LNCaP clone FGC (cell line): ENCODE results near the gene ZNF76.
"Not testable (repeated sequence)": the region's sequence is repeated elsewhere in the genome, so short reads cannot be mapped to it uniquely, and the experiment has no call there.

Experiments
- DNase-seq: peaks from one replicate; pipeline ENCODE4 v3.0.0-alpha.2; 2011; ENCODE audit warnings: low read depth
- H3K4me3 ChIP-seq: 2 replicates; pipeline ENCODE4 v1.5.1; 2011; ENCODE audit warnings: mild to moderate bottlenecking, low read depth, low read length, control low read depth
- TF ChIP-seq, protein P1 (sequence below): IDR thresholded peaks from 2 replicates; pipeline ENCODE4 v1.5.1; 2012; ENCODE audit warnings: mild to moderate bottlenecking; ENCODE audit not compliant: control insufficient read depth, insufficient read depth; ENCODE audit errors: extremely low read depth

Gene ZNF76

DNA sequence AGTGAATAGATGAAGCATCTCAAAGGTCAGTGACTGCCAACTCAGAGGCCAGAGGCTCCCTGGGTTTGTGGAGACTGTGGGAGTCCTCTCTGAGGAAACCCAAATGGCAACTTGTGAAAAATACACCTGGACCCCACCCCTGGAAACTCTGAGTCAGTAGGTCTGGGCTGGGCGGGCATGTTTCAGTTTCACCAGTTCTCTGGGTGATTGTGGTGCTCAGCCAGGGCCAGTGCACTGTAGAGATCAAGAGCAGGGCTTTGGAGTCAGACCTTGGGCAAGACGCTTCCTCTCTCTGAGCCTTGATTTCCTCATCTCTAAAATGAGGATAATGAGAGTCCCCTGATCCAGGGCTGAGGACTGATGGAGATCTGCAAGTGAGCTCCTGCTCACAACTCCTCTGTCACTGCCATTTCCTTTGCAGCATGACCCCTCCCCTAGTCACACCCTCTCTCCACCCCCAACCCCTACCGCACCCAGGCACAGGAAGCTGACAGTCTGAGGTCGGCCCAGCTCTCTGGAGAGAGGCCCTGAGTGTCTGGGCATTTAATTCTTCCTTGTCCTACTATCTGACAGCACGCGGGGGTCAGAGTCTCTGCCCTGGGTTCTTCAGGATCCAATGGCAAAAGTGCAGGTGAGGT lies 43.2 kb downstream of the ZNF76 start:
- no peak overlapping the region for H3K4me3 ChIP-seq
- no peak for DNase-seq
- TF ChIP-seq, protein P1, sequence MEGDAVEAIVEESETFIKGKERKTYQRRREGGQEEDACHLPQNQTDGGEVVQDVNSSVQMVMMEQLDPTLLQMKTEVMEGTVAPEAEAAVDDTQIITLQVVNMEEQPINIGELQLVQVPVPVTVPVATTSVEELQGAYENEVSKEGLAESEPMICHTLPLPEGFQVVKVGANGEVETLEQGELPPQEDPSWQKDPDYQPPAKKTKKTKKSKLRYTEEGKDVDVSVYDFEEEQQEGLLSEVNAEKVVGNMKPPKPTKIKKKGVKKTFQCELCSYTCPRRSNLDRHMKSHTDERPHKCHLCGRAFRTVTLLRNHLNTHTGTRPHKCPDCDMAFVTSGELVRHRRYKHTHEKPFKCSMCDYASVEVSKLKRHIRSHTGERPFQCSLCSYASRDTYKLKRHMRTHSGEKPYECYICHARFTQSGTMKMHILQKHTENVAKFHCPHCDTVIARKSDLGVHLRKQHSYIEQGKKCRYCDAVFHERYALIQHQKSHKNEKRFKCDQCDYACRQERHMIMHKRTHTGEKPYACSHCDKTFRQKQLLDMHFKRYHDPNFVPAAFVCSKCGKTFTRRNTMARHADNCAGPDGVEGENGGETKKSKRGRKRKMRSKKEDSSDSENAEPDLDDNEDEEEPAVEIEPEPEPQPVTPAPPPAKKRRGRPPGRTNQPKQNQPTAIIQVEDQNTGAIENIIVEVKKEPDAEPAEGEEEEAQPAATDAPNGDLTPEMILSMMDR = no peak

DNA sequence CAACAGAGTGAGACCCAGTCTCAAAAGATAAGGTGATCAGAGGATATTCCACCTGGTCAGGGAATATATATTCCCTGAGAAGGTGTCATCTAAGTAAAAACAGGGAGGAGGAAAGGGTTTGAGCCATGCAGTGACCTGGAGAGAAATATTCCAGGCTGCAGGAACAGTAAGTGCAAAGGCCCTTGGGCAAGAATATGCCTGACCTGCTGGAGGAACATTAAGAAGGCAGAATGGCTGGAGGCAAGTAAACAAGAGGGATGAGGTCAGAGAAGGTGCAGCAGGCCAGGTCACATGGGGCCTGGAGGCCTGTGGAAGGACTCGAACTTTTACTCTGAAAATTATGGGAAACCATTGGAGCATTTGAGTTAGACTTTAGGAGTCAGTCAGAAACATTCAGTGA lies 44.8 kb downstream of the ZNF76 start:
- DNase-seq = no peak
- H3K4me3 ChIP-seq = no peak overlapping the region
- TF ChIP-seq, protein P1 = no peak

DNA sequence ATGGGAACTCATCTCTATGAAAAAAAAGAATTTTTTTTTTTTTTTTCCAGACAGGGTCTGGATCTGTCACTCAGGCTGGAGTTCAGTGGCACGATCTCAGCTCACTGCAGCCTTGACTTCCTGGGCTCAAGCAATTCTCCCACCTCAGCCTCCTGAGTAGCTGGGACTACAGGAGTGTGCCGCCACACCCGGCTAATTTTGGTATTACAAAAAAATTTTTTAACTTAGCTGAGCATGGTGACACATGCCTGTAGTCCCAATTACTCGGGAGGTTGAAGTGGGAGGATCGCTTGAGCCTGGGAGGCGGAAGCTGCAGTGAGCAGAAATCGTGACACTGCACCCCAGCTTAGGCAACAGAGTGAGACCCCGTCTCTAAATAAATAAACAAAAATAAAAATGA lies 45.6 kb downstream of the ZNF76 start:
- DNase-seq = no peak
- no peak overlapping the region for H3K4me3 ChIP-seq
- TF ChIP-seq, protein P1 = no peak

DNA sequence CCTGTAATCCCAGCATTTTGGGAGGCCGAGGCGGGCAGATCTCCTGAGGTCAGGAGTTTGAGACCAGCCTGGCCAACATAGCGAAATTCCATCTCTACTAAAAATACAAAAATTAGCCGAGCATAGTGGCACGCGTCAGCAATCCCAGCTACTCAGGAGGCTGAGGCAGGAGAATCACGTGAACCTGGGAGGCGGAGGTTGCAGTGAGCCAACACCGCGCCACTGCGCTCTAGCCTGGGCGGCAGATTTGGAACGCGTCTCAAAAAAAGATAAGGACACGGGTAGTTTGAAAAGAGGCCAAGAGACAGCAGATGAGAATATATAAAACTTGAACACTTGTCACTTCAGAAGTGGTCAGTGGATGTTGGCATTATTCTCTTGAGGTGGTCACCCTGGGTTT lies 47.6 kb downstream of the ZNF76 start:
- DNase-seq, H3K4me3 ChIP-seq: not testable (repeated sequence)

DNA sequence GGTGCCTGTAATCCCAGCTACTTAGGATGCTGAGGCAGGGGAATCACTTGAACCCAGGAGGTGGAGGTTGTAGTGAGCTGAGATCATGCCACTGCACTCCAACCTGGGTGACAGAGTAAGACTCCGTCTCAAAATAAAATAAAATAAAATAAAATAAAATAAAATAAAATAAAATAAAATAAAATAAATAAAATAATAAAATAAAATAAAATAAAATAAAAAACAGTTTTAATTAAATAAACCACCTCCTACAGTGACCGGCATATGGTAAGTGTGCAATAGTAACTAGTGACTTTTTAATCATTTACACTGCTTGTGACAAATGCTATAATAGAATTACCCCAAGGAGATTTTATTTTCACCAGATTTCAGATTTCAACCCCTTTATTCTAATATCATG lies 49.0 kb downstream of the ZNF76 start:
- H3K4me3 ChIP-seq = not testable (repeated sequence)

DNA sequence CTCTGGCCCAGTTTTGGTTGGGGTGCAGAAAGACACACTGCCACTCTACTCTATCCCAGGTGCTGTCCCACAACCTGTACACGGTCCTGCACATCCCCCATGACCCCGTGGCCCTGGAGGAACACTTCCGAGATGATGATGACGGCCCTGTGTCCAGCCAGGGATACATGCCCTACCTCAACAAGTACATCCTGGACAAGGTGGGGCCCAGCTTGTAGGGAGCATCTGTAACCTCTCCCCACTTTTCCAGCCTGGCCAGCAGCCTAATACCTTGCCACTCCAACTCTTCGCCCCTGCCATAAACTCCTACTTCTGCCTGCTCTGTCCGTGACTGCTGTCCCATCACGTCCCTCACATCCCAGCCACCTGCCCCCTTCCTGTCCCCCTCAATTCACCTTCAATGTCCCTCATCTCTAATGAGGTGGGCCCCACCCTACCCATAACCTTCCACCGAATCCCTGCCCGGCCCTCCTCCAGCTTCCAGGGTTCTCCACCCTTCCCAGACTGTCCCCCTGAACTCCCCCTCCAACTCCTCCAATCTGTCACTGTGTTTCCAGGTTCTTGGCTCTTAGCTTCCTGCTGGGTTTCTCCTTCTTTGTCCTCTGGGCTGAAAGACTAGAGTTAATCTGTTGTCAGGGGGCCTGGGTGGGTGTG lies 50.2 kb downstream of the ZNF76 start:
- TF ChIP-seq, protein P1 = no peak
- DNase-seq = no peak
- H3K4me3 ChIP-seq = no peak overlapping the region

More for the DNA sequence above, 49.0 kb downstream of the ZNF76 start:
- not testable (repeated sequence) for DNase-seq

DNA sequence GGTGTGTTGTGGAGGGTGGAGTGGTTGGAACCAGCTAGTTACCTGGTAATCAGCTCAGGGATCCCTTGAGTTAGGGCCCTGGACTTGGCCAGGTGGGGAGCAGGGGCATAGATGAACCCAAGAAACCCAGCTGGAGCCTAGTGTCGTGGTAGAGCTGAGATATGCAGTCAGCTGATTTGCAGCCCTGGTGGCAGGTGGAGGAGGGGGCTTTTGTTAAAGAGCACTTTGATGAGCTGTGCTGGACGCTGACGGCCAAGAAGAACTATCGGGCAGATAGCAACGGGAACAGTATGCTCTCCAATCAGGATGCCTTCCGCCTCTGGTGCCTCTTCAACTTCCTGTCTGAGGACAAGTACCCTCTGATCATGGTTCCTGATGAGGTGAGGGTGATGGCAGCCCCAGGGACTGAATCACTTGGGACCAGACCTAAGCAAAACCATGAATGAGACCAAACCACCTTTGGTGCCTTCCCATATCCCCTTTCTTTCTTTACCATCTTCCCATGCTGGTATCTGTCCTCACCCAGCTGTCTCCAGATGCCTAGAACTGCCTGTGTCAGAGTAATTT lies 50.8 kb downstream of the ZNF76 start:
- no peak overlapping the region for H3K4me3 ChIP-seq
- DNase-seq = no peak
- TF ChIP-seq, protein P1 = no peak
